AG10803 (cell line): ENCODE measurements around the gene CISD3.

Experiments
- DNase-seq: peaks from one replicate; pipeline ENCODE4 v3.0.0; 2010; ENCODE audit warnings: low read depth
- H3K4me3 ChIP-seq: 2 replicates; pipeline ENCODE4 v1.5.1; 2011; ENCODE audit warnings: mild to moderate bottlenecking, low read length, control low read depth
- CTCF ChIP-seq: conservative IDR thresholded peaks from 2 replicates; pipeline ENCODE4 v1.5.1; 2011; ENCODE audit warnings: mild to moderate bottlenecking, low read length, control low read depth, inconsistent platforms

CISD3 gene

GRCh38 chr17:38783227-38783626 is 53.1 kb downstream of the CISD3 start:
- TF ChIP-seq CTCF: no peak
- DNase-seq: no peak
- no peak overlapping the region for H3K4me3 ChIP-seq
